Tibial artery (tissue), 4 donors: ENCODE results near the gene ABHD1.

Experiments used
- DNase-seq, 2 donors: peaks; one replicate each; pipeline ENCODE4 v3.0.0-alpha.2; 2019
- H3K27ac ChIP-seq, 2 donors: fragments of 200-600 bp; sonication (generic) in 1 of 2; 1 replicate in 1 of 2; 2 replicates in 1 of 2; pipeline ENCODE4 v1.5.1; 2018 to 2019; ENCODE audit warnings: mild to moderate bottlenecking in 1 of 2
- H3K27me3 ChIP-seq, 2 donors: fragments of 200-600 bp; sonication (generic) in 1 of 2; one replicate each; pipeline versions ENCODE4 v1.5.1 to v1.6.0; 2016 to 2019
- H3K36me3 ChIP-seq, 3 donors: fragments of 200-600 bp; sonication (generic) in 2 of 3; one replicate each; pipeline ENCODE4 v1.5.1; 2016 to 2019; ENCODE audit warnings: mild to moderate bottlenecking in 2 of 3
- H3K4me1 ChIP-seq, 4 donors: fragments of 200-600 bp; sonication (generic) in 2 of 4; 1 replicate in 3 of 4; 2 replicates in 1 of 4; pipeline ENCODE4 v1.5.1; 2016 to 2019
- H3K4me3 ChIP-seq, 2 donors: fragments of 200-600 bp; sonication (generic) in 1 of 2; 1 replicate in 1 of 2; 2 replicates in 1 of 2; pipeline ENCODE4 v1.5.1; 2018 to 2019; ENCODE audit warnings: mild to moderate bottlenecking in 2 of 2
- H3K9me3 ChIP-seq, 3 donors: fragments of 200-600 bp; sonication (generic) in 1 of 3; one replicate each; pipeline ENCODE4 v1.5.1; 2016 to 2019
- intact Hi-C: fragments of 100-400 bp; cut with DNase I; formaldehyde crosslinking; loops from one replicate; pipeline ENCODE4 v1.15.0; 2023; ENCODE audit warnings: low total_unique reads
- TF ChIP-seq, protein P1 (sequence below), 2 experiments: fragments of 200-600 bp in 1 of 2; fragments of 450-650 bp in 1 of 2; IDR thresholded peaks; one replicate each; pipeline ENCODE4 v1.5.1; 2017 to 2019; ENCODE audit warnings: antibody characterized with exemption in 2 of 2, mild to moderate bottlenecking in 1 of 2, moderate library complexity in 1 of 2

ABHD1 gene

DNA sequence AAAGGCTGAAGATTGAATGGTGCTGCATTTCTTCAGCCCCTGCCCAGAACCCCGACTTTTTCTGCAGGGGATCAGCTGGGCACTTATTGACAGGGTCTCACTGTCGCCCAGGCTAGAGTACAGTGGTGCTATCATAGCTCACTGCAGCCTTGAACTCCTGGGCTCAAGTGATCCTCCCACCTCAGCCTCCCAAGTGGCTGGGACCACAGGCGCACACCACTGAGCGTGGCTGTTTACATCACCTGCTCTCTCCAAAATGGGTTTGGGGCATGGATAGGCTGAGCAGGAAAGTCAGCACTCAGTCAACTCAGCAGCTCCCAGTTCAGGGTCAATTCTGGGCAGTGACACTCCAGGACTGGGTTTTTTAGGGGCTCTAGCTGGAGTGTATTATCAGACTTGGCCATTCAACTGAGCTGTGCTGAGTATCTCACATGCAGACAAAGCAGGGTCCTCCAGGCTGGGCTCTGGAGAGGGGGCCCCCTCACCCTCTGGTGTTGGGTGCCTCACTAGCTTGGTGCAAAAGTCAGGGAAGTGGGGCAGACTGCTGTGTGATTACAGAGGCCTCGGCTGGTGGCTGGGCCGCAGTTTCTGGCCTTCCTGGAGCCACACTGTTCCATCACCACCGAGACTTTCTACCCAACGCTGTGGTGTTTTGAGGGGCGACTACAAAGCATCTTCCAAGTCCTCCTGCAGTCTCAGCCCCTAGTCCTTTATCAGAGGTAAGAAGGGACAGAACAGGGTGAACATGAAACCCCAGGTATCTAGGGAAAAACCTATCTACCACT is 4.5 kb downstream of the ABHD1 start:
- H3K9me3 ChIP-seq: no peaks in the 10 kb centered on the region
- TF ChIP-seq, protein P1, sequence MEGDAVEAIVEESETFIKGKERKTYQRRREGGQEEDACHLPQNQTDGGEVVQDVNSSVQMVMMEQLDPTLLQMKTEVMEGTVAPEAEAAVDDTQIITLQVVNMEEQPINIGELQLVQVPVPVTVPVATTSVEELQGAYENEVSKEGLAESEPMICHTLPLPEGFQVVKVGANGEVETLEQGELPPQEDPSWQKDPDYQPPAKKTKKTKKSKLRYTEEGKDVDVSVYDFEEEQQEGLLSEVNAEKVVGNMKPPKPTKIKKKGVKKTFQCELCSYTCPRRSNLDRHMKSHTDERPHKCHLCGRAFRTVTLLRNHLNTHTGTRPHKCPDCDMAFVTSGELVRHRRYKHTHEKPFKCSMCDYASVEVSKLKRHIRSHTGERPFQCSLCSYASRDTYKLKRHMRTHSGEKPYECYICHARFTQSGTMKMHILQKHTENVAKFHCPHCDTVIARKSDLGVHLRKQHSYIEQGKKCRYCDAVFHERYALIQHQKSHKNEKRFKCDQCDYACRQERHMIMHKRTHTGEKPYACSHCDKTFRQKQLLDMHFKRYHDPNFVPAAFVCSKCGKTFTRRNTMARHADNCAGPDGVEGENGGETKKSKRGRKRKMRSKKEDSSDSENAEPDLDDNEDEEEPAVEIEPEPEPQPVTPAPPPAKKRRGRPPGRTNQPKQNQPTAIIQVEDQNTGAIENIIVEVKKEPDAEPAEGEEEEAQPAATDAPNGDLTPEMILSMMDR (IDR thresholded peaks at IDR 0.05): no peak
- no peak overlapping the region for H3K27ac ChIP-seq
- H3K27me3 ChIP-seq: no peaks in the 10 kb centered on the region
- peaks cover 13 to 35% (median 29%) of the 10 kb centered on the region in 3 donors for H3K36me3 ChIP-seq
- H3K4me3 ChIP-seq: no peak overlapping the region
- intact Hi-C loops: no loop called here
- DNase-seq: no peak
- peaks cover 0 to 20% (median 12%) of the 10 kb centered on the region in 4 donors for H3K4me1 ChIP-seq

DNA sequence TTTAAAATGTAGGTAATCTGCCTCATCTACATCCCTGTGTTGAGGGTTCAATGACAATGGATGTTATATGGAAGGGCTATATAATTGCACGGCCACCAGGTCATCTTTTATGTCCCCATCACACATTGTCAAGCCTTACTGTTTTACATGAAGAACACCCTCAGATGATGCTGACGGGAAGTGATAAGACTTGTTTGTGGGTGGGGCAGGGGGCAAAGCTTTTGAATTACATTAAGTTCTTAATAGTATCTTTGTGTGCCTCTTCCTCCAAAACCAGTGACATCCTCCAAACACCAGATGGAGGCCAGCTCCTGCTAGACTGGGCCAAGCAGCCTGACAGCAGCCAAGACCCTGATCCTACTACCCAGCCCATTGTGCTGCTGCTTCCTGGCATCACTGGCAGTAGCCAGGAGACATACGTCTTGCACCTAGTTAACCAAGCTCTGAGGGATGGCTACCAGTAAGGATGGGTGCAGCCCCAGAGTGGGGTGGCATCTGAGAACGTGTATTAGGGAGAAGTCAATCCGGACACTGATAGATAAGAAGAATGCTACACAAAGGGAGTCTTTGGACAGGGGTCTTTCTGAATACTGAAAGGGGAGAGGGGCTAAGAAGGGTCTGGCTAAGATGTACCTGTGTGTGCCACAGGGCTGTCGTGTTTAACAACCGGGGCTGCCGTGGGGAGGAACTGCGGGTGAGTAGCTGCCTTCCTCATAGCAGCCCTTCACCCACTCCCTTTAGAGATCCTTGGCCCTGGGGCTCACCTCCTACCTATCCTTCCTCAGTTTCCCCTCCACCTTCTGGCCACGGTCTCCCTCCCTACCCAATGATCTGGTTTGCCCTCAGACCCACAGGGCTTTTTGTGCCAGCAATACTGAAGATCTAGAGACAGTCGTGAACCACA is 5.3 kb downstream of the ABHD1 start:
- no peaks in the 10 kb centered on the region for H3K9me3 ChIP-seq
- intact Hi-C loops: no loop called here

DNA sequence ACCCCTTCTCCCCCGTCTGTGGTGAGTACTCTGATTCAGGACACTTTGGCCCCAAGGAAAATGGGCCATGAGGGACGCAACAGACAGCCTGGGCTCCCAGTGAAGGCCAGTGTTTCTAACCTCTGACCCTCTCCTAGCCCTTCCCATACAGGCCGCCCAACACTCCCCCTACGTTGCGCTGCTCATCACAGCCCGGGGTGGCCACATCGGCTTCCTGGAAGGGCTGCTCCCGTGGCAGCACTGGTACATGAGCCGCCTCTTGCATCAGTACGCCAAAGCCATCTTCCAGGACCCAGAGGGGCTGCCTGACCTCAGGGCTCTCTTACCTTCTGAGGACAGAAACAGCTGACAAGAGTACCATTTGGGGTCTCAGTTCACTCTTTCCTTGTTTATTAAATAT is 6.8 kb downstream of the ABHD1 start:
- no peaks in the 10 kb centered on the region for H3K27me3 ChIP-seq
- H3K4me3 ChIP-seq: no peak overlapping the region
- peaks cover 0 to 21% (median 19%) of the 10 kb centered on the region in 4 donors for H3K4me1 ChIP-seq
- intact Hi-C loops: loop anchor here (10.0 kb wide), 1 partner anchor 84 kb away; the partner anchor contains the start of genes ATRAID, CAD and SLC5A6
- peaks cover 13 to 35% (median 29%) of the 10 kb centered on the region in 3 donors for H3K36me3 ChIP-seq
- DNase-seq: no peak
- H3K9me3 ChIP-seq: no peaks in the 10 kb centered on the region
- TF ChIP-seq, protein P1 (IDR thresholded peaks at IDR 0.05): no peak
- no peak overlapping the region for H3K27ac ChIP-seq

More for the DNA sequence above, 5.3 kb downstream of the ABHD1 start:
- TF ChIP-seq, protein P1 (IDR thresholded peaks at IDR 0.05): no peak
- Histone ChIP-seq H3K27ac (no peak overlapping the region), H3K36me3 (peaks cover 13 to 35% (median 29%) of the 10 kb centered on the region in 3 donors), H3K27me3 (no peaks in the 10 kb centered on the region), H3K4me3 (no peak overlapping the region), H3K4me1 (peaks cover 0 to 24% (median 17%) of the 10 kb centered on the region in 4 donors)
- no peak for DNase-seq

DNA sequence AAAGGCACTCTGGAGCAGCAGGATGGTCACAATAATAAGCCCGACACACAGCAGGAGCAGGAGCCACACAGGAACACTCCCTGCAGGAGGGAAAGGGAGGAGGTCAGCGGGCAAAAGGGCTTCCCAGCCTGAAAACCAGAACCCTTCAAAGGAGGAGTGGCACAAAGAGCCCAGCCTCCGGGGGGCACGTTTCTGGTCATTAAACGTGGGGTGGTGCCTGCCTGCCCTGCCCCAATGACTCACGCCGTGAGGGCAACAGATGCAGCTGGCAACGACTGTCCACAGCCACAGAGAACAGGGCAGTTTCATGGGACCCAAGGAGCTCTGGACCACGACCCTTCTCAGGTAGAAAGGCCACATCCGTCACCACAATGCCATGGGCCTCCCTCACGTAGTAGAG is 7.8 kb downstream of the ABHD1 start:
- no peaks in the 10 kb centered on the region for H3K27me3 ChIP-seq
- intact Hi-C loops: loop anchor here (10.0 kb wide), 1 partner anchor 83 kb away; the partner anchor contains the start of genes ATRAID, CAD and SLC5A6
- TF ChIP-seq, protein P1 (IDR thresholded peaks at IDR 0.05): no peak
- no peak overlapping the region for H3K27ac ChIP-seq
- no peak overlapping the region for H3K4me3 ChIP-seq
- peaks cover 0 to 21% (median 19%) of the 10 kb centered on the region in 4 donors for H3K4me1 ChIP-seq
- no peak for DNase-seq
- H3K36me3 ChIP-seq: peaks cover 13 to 35% (median 29%) of the 10 kb centered on the region in 3 donors
- no peaks in the 10 kb centered on the region for H3K9me3 ChIP-seq

DNA sequence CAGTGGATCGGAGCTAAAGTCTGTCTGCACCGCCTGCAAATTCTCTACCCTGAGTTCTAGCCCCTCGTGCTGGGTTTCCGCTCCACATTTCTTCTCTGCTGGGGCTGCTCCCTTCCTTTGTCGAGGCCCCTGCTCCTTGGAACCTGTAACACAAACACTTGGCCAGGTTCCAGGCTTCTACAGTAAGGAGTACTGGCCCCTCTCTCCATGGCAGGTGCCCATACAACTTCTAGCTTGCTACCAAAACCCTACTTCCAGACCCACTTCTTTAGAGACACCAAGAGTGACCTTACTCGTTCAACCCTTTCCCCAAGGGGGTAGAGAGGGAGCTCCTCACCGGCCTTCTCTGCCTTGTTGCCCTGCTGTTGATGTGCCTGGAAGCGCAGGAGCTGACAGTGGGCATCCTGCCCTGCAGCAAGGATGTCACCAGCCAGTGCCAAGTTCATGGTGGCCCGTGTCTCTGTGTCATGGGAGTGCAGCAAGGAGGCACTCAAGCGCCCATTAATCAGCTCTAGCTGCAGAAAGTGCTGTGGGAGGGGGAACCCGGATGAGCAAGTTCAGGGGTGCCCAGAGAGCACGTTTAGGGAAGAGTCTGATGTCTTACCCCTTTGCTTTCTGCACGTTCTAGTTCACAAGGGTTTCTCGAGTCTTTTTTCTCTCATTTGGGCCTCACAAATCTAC is 9.7 kb downstream of the ABHD1 start:
- peaks cover 0 to 21% (median 19%) of the 10 kb centered on the region in 4 donors for H3K4me1 ChIP-seq
- DNase-seq: no peak
- intact Hi-C loops: loop anchor here (10.0 kb wide), 1 partner anchor 81 kb away; the partner anchor contains the start of genes ATRAID, CAD and SLC5A6

More for the DNA sequence above, 9.7 kb downstream of the ABHD1 start:
- Histone ChIP-seq H3K27me3 (no peaks in the 10 kb centered on the region), H3K4me3 (peak overlapping the region; percentile 68 to 80), H3K27ac (peak overlapping the region in 1 of 2 donors; percentile 90), H3K9me3 (no peaks in the 10 kb centered on the region), H3K36me3 (peaks cover 13 to 35% (median 29%) of the 10 kb centered on the region in 3 donors)
- TF ChIP-seq, protein P1 (IDR thresholded peaks at IDR 0.05): no peak
